HG03442 (cell line): ENCODE measurements around the gene ADAMTSL2.
"Not testable (repeated sequence)": the region's sequence is repeated elsewhere in the genome, so short reads cannot be mapped to it uniquely, and the experiment has no call there.

Experiments
- ATAC-seq: cut with Tn5 transposase; IDR thresholded peaks from one replicate; pipeline ENCODE4 v1.9.1; 2021; ENCODE audit warnings: mild to moderate bottlenecking, moderate library complexity; ENCODE audit not compliant: unreplicated experiment

Gene ADAMTSL2

DNA sequence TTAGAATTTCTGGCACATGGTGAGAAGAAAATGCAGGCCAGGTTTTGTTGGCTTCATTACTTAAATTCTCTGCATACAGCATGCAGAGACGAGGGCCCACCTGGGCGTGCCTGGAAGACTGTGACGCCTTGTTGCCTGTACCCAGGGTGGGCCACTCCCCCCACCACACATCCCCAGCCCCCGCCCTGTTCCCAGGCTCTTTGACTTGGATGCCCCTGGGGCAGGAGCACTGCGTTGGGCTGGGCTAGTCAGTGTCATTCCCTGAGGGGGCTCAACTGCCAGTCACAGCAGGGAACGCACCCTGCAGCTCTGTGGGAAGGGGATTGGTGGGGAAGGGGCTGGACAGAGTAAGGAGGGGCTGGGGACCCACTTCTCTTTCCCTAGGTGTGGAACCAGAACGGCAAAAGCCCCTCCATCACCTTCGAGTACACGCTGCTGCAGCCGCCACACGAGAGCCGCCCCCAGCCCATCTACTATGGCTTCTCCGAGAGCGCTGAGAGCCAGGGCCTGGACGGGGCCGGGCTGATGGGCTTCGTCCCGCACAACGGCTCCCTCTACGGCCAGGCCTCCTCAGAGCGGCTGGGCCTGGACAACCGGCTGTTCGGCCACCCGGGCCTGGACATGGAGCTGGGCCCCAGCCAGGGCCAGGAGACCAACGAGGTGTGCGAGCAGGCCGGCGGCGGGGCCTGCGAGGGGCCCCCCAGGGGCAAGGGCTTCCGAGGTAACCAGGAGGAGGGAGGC is 19.6 kb downstream of the ADAMTSL2 start:
- ATAC-seq, result no peak

GRCh38 chr9:133554729-133555128 is 20.2 kb downstream of the ADAMTSL2 start:
- no peak for ATAC-seq

- no peak for ATAC-seq
Measured at GRCh38 chr9:133556354-133556753, 21.9 kb downstream of the ADAMTSL2 start.

- ATAC-seq, result no peak
Measured at GRCh38 chr9:133557581-133557980, 23.1 kb downstream of the ADAMTSL2 start.

DNA sequence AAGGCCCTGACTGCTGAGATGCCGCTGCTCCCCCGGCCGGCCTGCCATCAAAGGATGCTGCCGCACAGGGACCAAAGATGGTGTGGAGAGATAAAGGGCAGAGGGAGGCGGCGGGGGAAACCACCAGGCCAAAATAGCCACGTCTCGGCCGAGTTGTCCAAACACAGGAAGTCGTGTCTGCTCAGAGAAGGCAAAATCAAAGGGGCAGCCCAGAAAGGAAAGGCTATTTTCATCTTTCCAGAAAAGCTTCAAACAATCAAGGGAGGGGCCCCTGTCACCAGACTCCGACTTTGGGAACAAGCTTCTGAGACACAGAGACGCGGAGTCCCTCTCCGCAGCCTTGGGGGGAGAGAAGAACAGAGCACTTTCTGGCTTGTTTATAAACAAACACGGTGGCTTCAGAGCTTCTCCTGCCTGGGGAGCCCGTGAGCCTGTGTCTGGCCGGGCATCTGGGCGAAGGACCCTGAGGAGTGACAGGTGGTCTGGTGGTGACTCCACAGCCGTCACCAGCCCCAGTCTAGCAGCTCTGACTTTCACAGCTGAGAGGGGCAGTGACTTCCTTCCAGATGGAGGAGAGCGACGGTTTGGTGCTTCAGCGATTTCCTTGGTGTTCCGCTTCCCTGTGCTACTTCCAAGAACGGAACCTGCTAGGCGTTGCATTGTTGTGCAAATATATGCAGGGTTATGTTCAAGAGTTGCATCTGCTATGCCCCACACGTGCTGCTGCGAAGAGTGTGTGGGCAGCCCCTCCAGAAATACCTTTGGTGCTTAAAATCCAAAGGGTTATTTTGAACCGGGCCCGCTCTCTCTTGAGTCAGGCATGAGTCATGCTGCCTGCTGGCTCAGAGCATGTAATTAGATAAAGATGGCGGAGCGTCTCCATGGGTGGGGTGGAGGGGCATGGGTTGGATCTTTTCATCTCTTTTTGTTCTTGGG is 24.0 kb downstream of the ADAMTSL2 start:
- ATAC-seq, result peak; percentile 40

GRCh38 chr9:133560311-133560710 is 25.8 kb downstream of the ADAMTSL2 start:
- no peak for ATAC-seq

DNA sequence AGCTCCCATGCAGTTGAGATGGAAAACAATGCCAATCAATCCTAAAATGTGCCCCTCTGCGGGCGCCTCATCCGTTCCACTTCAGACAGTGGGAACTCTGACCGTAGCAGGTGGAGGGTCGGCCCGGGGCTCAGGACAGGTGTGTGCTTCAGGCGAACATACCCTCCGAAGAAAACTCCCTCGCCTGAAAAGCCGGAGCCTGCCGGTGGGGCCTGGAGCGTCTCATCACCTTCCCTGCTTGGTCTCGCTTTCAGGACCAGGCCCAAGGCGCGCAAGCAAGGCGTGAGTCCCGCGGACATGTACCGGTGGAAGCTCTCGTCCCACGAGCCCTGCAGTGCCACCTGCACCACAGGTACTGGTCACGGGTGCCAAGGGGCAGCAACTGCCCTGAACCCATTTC is 26.4 kb downstream of the ADAMTSL2 start:
- no peak for ATAC-seq

- ATAC-seq, result no peak
Measured at GRCh38 chr9:133561976-133562554, 27.6 kb downstream of the ADAMTSL2 start.

DNA sequence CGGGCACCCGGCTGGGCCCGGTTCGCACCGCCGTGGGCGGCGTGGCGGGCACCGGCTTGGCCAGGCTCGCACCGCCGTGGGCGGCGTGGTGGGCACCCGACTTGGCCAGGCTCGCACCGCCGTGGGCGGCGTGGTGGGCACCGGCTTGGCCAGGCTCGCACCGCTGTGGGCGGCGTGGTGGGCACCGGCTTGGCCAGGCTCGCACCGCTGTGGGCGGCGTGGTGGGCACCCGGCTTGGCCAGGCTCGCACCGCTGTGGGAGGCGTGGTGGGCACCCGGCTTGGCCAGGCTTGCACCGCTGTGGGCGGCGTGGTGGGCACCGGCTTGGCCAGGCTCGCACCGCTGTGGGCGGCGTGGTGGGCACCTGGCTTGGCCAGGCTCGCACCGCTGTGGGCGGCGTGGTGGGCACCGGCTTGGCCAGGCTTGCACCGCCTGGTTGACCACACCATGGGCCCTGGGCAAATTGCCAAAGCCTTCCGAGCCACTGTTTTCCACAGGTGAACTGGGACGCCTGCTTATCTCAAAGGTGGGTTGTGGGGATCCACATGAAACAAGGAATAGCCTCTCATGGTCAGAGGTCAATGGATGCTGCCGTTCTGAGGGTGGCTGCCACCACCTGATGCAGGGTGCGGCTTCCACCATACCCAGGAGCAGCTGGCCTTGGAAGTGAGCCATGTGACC is 28.2 kb downstream of the ADAMTSL2 start:
- no peak for ATAC-seq

DNA sequence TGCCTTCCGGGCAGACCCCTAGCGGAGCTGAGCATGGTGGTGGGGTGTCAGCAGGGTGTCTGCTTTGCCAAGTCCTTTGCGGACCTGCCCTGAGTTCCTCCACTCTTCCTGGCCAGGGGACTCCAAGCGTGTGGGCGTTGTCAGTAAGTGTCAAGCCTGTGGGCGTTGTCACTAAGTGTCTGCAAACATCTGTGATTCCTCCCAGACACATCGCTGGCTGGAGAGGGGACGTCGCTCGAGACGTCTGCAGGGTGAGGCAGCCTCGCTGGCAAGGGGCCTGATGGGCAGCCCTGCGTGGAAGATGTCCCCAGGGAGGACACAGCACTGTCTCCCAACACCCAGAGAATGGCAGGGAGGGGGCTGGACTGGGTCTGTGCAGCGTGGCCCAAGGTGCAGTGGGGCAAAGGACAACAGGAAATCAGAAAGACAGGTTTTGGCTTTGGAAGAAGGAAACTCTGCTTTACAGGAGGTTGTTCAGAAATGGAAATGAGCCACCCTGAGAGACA is 28.8 kb downstream of the ADAMTSL2 start:
- no peak for ATAC-seq

DNA sequence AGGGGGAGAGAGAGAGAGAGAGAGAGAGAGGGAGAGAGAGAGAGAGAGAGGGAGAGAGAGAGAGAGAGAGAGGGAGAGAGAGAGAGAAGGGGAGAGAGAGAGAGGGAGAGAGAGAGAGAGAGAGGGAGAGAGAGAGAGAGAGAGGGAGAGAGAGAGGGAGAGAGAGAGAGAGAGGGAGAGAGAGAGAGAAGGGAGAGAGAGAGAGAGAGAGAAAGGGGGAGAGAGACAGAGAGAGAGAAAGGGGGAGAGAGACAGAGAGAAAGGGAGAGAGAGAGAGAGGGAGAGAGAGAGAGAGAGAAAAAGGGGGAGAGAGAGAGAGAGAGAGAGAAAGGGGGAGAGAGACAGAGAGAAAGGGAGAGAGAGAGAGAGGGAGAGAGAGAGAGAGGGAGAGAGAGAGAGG is 29.3 kb downstream of the ADAMTSL2 start:
- not testable (repeated sequence) for ATAC-seq

DNA sequence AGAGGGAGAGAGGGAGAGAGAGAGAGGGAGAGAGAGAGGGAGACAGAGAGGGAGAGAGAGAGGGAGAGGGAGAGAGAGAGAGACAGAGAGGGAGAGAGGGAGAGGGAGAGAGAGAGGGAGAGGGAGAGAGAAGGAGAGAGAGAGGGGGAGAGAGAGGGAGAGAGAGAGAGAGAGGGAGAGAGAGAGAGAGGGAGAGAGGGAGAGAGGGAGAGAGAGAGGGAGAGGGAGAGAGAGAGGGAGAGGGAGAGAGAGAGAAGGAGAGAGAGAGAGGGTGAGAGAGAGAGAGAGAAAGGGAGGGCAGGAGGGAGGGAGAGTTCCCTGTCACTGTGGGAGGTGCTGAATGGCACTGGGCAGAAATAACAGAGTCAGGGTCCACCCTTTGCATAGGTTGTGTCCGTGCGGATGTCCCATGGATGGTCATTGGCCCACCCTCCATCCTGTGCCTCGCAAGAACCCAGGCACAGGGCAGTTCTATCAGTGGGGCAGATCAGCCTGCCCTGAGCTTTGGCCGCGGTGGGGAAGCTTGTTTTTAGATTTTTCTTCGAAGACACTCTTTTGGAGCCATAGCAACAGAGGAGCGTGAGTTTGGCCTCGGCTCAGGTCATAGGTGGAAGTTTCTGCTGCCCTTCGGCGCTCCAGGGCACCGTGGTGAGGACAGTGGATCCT is 30.1 kb downstream of the ADAMTSL2 start:
- no peak for ATAC-seq

DNA sequence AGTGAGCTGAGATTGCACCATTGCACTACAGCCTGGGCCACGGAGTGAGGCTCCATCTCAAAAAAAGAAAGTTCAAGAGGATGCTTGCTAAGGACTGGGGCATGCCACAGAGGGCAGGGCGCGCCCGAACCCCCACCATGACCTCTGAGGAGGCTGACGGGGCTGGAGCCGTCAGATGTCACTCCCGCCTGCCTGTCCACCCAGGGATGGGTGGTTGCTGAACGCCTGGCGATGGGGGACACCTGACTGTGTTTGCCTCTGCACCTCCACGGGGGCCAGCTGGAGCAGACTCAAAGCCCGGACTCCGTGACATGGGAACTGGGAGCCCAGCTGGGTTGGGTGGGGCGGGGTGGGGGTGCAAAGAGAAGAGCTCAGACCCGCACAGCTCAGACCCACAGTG is 31.9 kb downstream of the ADAMTSL2 start:
- ATAC-seq, result no peak

GRCh38 chr9:133566817-133567216 is 32.3 kb downstream of the ADAMTSL2 start:
- ATAC-seq, result no peak

- ATAC-seq, result no peak
Measured at GRCh38 chr9:133568186-133568585, 33.7 kb downstream of the ADAMTSL2 start.

GRCh38 chr9:133569121-133569785 is 34.7 kb downstream of the ADAMTSL2 start:
- no peak for ATAC-seq

DNA sequence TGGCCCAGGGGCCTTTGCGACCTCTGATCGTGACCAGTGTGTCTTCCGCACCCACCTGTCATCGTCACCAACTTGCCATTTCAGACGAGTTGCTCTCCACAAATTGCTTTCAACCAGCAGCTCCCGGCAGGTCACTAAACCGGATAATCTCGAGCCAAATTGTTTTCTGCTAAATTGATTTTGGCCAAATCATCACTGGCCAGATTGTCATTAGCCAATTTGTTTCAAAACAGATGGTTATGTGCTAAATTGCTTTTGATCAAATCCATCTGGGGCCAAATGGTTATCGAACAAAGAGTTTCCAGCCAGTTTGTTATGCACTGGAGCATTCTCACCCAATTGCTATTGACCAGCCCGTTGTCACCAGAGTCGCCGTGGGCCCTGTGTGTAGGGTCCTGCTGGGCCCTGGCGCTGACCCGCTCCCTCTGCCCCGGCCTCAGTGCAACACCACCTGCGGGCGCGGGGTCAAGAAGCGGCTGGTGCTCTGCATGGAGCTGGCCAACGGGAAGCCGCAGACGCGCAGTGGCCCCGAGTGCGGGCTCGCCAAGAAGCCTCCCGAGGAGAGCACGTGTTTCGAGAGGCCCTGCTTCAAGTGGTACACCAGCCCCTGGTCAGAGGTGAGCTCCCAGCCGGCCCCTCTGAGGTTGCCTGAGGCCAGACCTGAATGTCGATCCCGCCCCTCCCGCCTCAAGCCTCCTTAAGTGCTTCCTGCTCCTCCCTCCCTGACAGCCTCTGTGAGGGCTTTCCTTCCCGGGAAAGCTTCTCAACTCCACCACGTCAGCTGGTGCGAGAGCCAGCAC is 35.6 kb downstream of the ADAMTSL2 start:
- no peak for ATAC-seq

DNA sequence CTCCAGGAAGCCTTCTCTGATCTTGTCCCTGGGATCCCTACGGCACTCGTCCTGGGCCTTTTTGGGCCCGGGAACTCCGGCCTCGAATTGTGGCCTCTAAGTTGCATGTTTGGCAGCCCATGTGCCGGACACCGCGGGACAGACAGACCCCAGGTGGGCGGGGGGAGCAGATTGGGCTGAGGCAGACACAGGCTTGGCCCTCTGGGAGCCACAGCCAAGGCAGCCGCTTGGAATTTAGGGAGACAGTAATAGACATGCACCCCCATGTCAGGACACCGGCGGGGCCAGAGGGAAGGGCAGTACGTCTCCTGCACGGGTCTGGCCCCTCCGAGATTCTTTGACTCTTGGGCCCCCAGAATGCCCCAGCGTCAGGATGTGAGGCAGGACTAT is 36.2 kb downstream of the ADAMTSL2 start:
- ATAC-seq, result no peak

- ATAC-seq, result no peak
Measured at GRCh38 chr9:133571391-133571890, 36.9 kb downstream of the ADAMTSL2 start.
